K562 (cell line): ENCODE data around the gene FUT8. TPM values are rescaled to one million over a fixed set of nuclear protein-coding genes. Genes with fewer than 3 reads are reported as not detected.

Experiments used
- ATAC-seq: fragments of 200-7000 bp; cut with Tn5 transposase; 3 replicates; pipeline ENCODE4 v1.9.1; 2020; ENCODE audit warnings: moderate library complexity
- BruUV-seq: library from RNA; stranded (reverse); fragments of 400-500 nt; replicated peaks from 2 replicates; lab custom pipeline; 2021; lab: Mats Ljungman, UMichigan
- CTCF ChIA-PET: fragments of 300-600 bp; formaldehyde crosslinking; extraction: SDS; loops from one replicate; lab custom pipeline; 2021; ENCODE audit warnings: low intra/inter-chr PET ratio; lab: Yijun Ruan, JAX
- POLR2A ChIA-PET: fragments of 300-600, 350-650 bp; sonication (Branson Sonifier 250); formaldehyde crosslinking; extraction: SDS; loops from one replicate; lab custom pipeline; 2021; ENCODE audit warnings: antibody characterized with exemption, inconsistent platforms; lab: Yijun Ruan, JAX
- DNase-seq, 4 experiments: peaks; one replicate each; pipeline versions ENCODE4 v3.0.0 to v3.0.0-alpha.2; 2011 to 2018; ENCODE audit warnings: low spot score in 3 of 4, mixed read lengths in 3 of 4; ENCODE audit errors: extremely low read depth in 1 of 4
- FAIRE-seq: peaks from 2 replicates; lab custom pipeline; 2011; peaks lifted over from hg19 to GRCh38; lab: Jason Lieb, UNC
- H2AFZ ChIP-seq: 2 replicates; pipeline ENCODE4 v1.6.0; 2011; ENCODE audit warnings: low read depth, low read length, control low read depth, inconsistent platforms
- H3K27ac ChIP-seq: fragments of 200-600 bp; 3 replicates; pipeline ENCODE4 v1.8.0; 2011; ENCODE audit warnings: low read depth, mild to moderate bottlenecking, control low read depth, inconsistent platforms, low read length, moderate library complexity, mixed read lengths; ENCODE audit errors: extremely low read depth
- H3K27me3 ChIP-seq, 2 experiments: fragments of 300-600 bp in 1 of 2; 2 replicates in 1 of 2; 3 replicates in 1 of 2; pipeline versions ENCODE4 v1.6.0 to v1.8.0; 2011; ENCODE audit warnings: inconsistent platforms in 2 of 2, low read length in 2 of 2, mild to moderate bottlenecking in 1 of 2, mixed read lengths in 1 of 2, moderate library complexity in 1 of 2; ENCODE audit not compliant: control insufficient read depth in 2 of 2, insufficient read depth in 2 of 2
- H3K36me3 ChIP-seq: fragments of 300-600 bp; 3 replicates; pipeline ENCODE4 v1.8.0; 2011; ENCODE audit warnings: mild to moderate bottlenecking, low read length, inconsistent platforms; ENCODE audit not compliant: control insufficient read depth, insufficient read depth
- H3K4me1 ChIP-seq, 2 experiments: fragments of 200-600 bp in 1 of 2; replicated peaks in 1 of 2; 2 replicates in 1 of 2; 3 replicates in 1 of 2; pipeline versions ENCODE4 v1.5.1 to v1.8.0; 2011; ENCODE audit warnings: inconsistent platforms in 2 of 2, low read length in 2 of 2, mild to moderate bottlenecking in 1 of 2, mixed read lengths in 1 of 2, moderate library complexity in 1 of 2; ENCODE audit not compliant: control insufficient read depth in 2 of 2, insufficient read depth in 2 of 2
- H3K4me2 ChIP-seq: 2 replicates; pipeline ENCODE4 v1.6.1; 2011; ENCODE audit warnings: low read length, control low read depth, inconsistent platforms, mixed read lengths; ENCODE audit not compliant: insufficient read depth
- H3K4me3 ChIP-seq: fragments of 200-600 bp; sonication (generic), shearing (Covaris generic); 2 replicates; pipeline ENCODE4 v1.5.1; 2016; ENCODE audit warnings: control low read depth, inconsistent platforms
- H3K79me2 ChIP-seq: fragments of 200-600 bp; 3 replicates; pipeline ENCODE4 v1.8.0; 2011; ENCODE audit warnings: low read length, inconsistent platforms; ENCODE audit not compliant: control insufficient read depth, insufficient read depth
- H3K9ac ChIP-seq, 2 experiments: 2 replicates each; pipeline versions ENCODE4 v1.6.0 to v1.6.1; 2011; ENCODE audit warnings: low read depth in 2 of 2, low read length in 2 of 2, control low read depth in 1 of 2, inconsistent platforms in 1 of 2, mild to moderate bottlenecking in 1 of 2, mixed read lengths in 1 of 2; ENCODE audit not compliant: insufficient read depth in 1 of 2
- H3K9me1 ChIP-seq: one replicate; pipeline ENCODE4 v1.6.0; 2011; ENCODE audit warnings: inconsistent platforms, mild to moderate bottlenecking, low read length, moderate library complexity; ENCODE audit not compliant: control insufficient read depth, insufficient read depth
- H3K9me3 ChIP-seq: replicated peaks from 2 replicates; pipeline ENCODE4 v1.5.1; 2011; ENCODE audit warnings: low read depth, low read length, inconsistent platforms; ENCODE audit not compliant: control insufficient read depth, insufficient read depth
- H4K20me1 ChIP-seq: replicated peaks from 2 replicates; pipeline ENCODE4 v1.6.1; 2011; ENCODE audit warnings: low read length, inconsistent platforms, mixed read lengths; ENCODE audit not compliant: control insufficient read depth, insufficient read depth
- BCOR ChIP-seq: fragments of 450-650 bp; IDR thresholded peaks from 2 replicates; pipeline ENCODE4 v1.6.1; 2016
- CCAR2 ChIP-seq: fragments of 200-400 bp; formaldehyde crosslinking; IDR thresholded peaks from 2 replicates; pipeline ENCODE4 v1.6.1; 2017; ENCODE audit warnings: mild to moderate bottlenecking, low read depth, low read length
- ELF4 ChIP-seq: fragments of 450-650 bp; formaldehyde crosslinking; IDR thresholded peaks from 2 replicates; pipeline ENCODE4 v1.4.0; 2022; ENCODE audit warnings: missing genetic modification characterization
- KLF1 ChIP-seq: fragments of 450-650 bp; IDR thresholded peaks from 2 replicates; pipeline ENCODE4 v1.6.1; 2016; ENCODE audit warnings: missing genetic modification characterization, missing compliant biosample characterization
- KLF6 ChIP-seq: fragments of 250-450 bp; sonication (Bioruptor Pico); IDR thresholded peaks from 2 replicates; pipeline ENCODE4 v1.4.0; 2020; ENCODE audit warnings: mild to moderate bottlenecking, moderate library complexity, borderline replicate concordance
- MAZ ChIP-seq, 2 experiments: fragments of 450-650 bp in 1 of 2; sonication (generic) in 1 of 2; formaldehyde crosslinking; IDR thresholded peaks in 1 of 2; conservative IDR thresholded peaks in 1 of 2; 2 replicates each; pipeline versions ENCODE4 v1.4.0 to v1.5.0; 2020; ENCODE audit warnings: mild to moderate bottlenecking in 1 of 2, missing genetic modification reagents in 1 of 2
- MBD2 ChIP-seq: sonication (generic); IDR thresholded peaks from 2 replicates; pipeline ENCODE4 v1.6.1; 2016; ENCODE audit warnings: low read depth, borderline replicate concordance
- MYC ChIP-seq, 2 experiments: fragments of 250-450 bp in 1 of 2; sonication (Bioruptor Pico) in 1 of 2; IDR thresholded peaks; 2 replicates each; pipeline versions ENCODE4 v1.5.1 to v1.6.1; 2012 to 2021; ENCODE audit warnings: low read depth in 2 of 2, borderline replicate concordance in 1 of 2, improper control_type of control experiment in 1 of 2, low read length in 1 of 2, mild to moderate bottlenecking in 1 of 2, moderate library complexity in 1 of 2
- XRCC3 ChIP-seq: fragments of 450-650 bp; IDR thresholded peaks from 2 replicates; pipeline ENCODE4 v1.6.1; 2017; ENCODE audit warnings: mild to moderate bottlenecking, moderate library complexity
- ZNF41 ChIP-seq: fragments of 250-450 bp; sonication (Bioruptor Pico); conservative IDR thresholded peaks from 2 replicates; pipeline ENCODE4 v1.4.0; 2020; ENCODE audit warnings: mild to moderate bottlenecking
- ZNF717 ChIP-seq: fragments of 250-450 bp; sonication (Bioruptor Pico); IDR thresholded peaks from 2 replicates; pipeline ENCODE4 v1.5.0; 2021
- WGBS: fragments of 100-300 bp; shearing (Covaris generic); methylation state at CpG from one replicate; pipeline ENCODE4 v1.1.6; 2016; ENCODE audit warnings: low coverage, mixed read lengths; ENCODE audit not compliant: insufficient coverage; ENCODE audit errors: missing lambda C conversion rate; 5-methylcytosine and 5-hydroxymethylcytosine counted together
- in situ Hi-C: fragments of 300-500 bp; cut with MboI; formaldehyde crosslinking; loops from 4 replicates; pipeline ENCODE4 v1.15.0; 2018; ENCODE audit warnings: inconsistent platforms, mixed read lengths
- intact Hi-C: fragments of 100-400 bp; cut with micrococcal nuclease; formaldehyde crosslinking; loops from 2 replicates; pipeline ENCODE4 v1.14.2; 2022
- polyA plus RNA-seq, 8 experiments: library from polyadenylated mRNA; depleted of rRNA in 4 of 8; stranded (reverse) in 5 of 8; unstranded in 3 of 8; fragments of >200 nt; fragmentation: Nextera tagmentation in 2 of 8; fragmentation: Illumina TruSeq in 1 of 8; extraction: Ambion mirVana in 2 of 8; extraction: Trizol in 1 of 8; gene quantifications; 2 replicates each; pipeline versions ENCODE4 v1.2.1 to v1.2.3, GENCODE V29; 2011 to 2014; ENCODE audit warnings: inconsistent platforms in 1 of 8, missing spikeins in 1 of 8
- total RNA-seq, 7 experiments: library from RNA; depleted of rRNA in 6 of 7; stranded (reverse); fragments of >200 nt in 6 of 7; fragmentation: Illumina TruSeq in 2 of 7; extraction: Trizol in 2 of 7; gene quantifications; 2 replicates each; pipeline versions ENCODE4 v1.2.1 to v1.2.3, GENCODE V29; 2011 to 2021; ENCODE audit warnings: low replicate concordance in 1 of 7
- TF ChIP-seq, protein P1 (sequence below): fragments of 450-650 bp; formaldehyde crosslinking; IDR thresholded peaks from 2 replicates; pipeline ENCODE4 v1.4.0; 2020; ENCODE audit warnings: mild to moderate bottlenecking
- TF ChIP-seq, protein P2 (sequence below): IDR thresholded peaks from 3 replicates; pipeline ENCODE4 v1.6.1; 2011; ENCODE audit warnings: borderline replicate concordance, mild to moderate bottlenecking; ENCODE audit not compliant: insufficient read length, insufficient read depth

Gene FUT8
- total and polyA plus RNA-seq, 9 of the 15 experiments (the other 6 are each of a cell fraction or from before 2014, with no cell fraction given) = 4.1 to 15.2 (median 7.8) TPM

DNA sequence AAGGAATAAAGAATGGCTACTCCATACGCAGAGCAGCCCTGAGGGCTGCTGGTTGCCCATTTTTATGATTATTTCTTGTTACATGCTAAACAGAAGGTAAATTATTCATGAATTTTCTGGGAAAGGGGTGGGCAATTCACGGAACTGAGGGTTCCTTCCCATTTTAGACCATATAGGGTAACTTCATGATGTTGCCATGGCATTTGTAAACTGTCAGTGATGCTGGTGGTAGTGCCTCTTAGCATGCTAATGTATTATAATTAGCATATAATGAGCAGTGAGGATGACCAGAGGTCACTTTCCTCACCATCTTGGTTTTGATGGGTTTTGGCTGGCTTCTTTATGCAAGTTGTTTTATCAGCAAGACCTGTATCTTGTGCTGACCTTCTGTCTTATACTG is 273.0 kb downstream of the FUT8 start:
- Histone ChIP-seq H3K4me1 (no peaks in the 10 kb centered on the region), H3K4me3 (no peak overlapping the region), H3K4me2 (no peak overlapping the region), H3K27ac (no peak overlapping the region), H2AFZ (no peak overlapping the region), H3K27me3 (no peaks in the 10 kb centered on the region), H3K9ac (no peak overlapping the region), H3K79me2 (no peaks in the 10 kb centered on the region), H3K9me1 (no peaks in the 10 kb centered on the region), H3K9me3 (no peaks in the 10 kb centered on the region), H4K20me1 (no peaks in the 10 kb centered on the region), H3K36me3 (no peaks in the 10 kb centered on the region)
- ATAC-seq (no peak), DNase-seq (no peak), FAIRE-seq (no peak)
- CTCF ChIA-PET = no interaction called here
- POLR2A ChIA-PET = no interaction called here
- intact Hi-C loops = no loop called here
- no TSS peak for BruUV-seq
- TF ChIP-seq MAZ (CRISPR knock-in tag; conservative IDR thresholded peaks at IDR 0.05 in 1 of 2, IDR thresholded peaks at IDR 0.05 in 1 of 2) (no peak), ZNF717 (no peak), KLF6 (CRISPR knock-in tag) (no peak), ZNF41 (CRISPR knock-in tag) (no peak), XRCC3 (no peak), ELF4 (CRISPR knock-in tag) (no peak), CCAR2 (no peak), KLF1 (no peak)
- in situ Hi-C loops = no loop called here
- WGBS = 42% methylated on average over 2 of the region's 2 CpGs

DNA sequence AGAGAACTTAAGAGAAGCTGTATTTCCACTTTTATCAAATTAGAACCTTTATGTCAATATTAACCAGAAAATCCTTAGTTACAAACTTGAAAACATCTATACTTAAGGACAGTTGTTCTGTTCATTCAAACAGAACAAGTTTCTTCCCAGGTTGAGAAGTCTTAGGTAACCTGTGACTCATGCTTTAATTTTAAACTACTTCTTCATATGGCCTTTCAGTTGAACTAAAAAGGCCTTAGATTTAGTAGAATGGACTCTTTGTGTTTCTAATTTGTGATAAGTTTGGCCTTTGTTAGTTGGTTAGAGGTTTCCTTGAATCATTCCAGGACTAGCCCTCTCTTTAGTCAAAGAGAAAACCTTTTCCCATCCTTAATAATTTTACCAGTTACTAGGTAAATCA is 274.2 kb downstream of the FUT8 start:
- in situ Hi-C loops = no loop called here
- ChIA-PET POLR2A (no interaction called here), CTCF (no interaction called here)
- BruUV-seq = no TSS peak
- intact Hi-C loops = no loop called here
- Histone ChIP-seq H3K9me1 (no peaks in the 10 kb centered on the region), H3K36me3 (no peaks in the 10 kb centered on the region), H3K27ac (no peak overlapping the region), H3K9me3 (no peaks in the 10 kb centered on the region), H3K4me2 (no peak overlapping the region), H3K9ac (no peak overlapping the region), H4K20me1 (no peaks in the 10 kb centered on the region), H3K4me3 (no peak overlapping the region), H3K4me1 (no peaks in the 10 kb centered on the region), H3K79me2 (no peaks in the 10 kb centered on the region), H3K27me3 (no peaks in the 10 kb centered on the region), H2AFZ (no peak overlapping the region)
- no peak for DNase-seq
- no peak for ATAC-seq
- FAIRE-seq = no peak
- TF ChIP-seq MBD2 (no peak), MYC (IDR thresholded peaks at IDR 0.05; ENCODE audit: low read depth, low read length) (no peak), MYC (CRISPR knock-in tag; IDR thresholded peaks at IDR 0.05; ENCODE audit: borderline replicate concordance, low read depth) (no peak), KLF1 (no peak), BCOR (no peak)
- TF ChIP-seq, protein P1, sequence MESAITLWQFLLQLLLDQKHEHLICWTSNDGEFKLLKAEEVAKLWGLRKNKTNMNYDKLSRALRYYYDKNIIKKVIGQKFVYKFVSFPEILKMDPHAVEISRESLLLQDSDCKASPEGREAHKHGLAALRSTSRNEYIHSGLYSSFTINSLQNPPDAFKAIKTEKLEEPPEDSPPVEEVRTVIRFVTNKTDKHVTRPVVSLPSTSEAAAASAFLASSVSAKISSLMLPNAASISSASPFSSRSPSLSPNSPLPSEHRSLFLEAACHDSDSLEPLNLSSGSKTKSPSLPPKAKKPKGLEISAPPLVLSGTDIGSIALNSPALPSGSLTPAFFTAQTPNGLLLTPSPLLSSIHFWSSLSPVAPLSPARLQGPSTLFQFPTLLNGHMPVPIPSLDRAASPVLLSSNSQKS (CRISPR knock-in tag) = no peak
- TF ChIP-seq, protein P2, sequence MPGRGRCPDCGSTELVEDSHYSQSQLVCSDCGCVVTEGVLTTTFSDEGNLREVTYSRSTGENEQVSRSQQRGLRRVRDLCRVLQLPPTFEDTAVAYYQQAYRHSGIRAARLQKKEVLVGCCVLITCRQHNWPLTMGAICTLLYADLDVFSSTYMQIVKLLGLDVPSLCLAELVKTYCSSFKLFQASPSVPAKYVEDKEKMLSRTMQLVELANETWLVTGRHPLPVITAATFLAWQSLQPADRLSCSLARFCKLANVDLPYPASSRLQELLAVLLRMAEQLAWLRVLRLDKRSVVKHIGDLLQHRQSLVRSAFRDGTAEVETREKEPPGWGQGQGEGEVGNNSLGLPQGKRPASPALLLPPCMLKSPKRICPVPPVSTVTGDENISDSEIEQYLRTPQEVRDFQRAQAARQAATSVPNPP = no peak
